Effector CD8-positive, alpha-beta T cell (primary cell): ENCODE measurements around the gene RMRP.

Source experiments
- DNase-seq: peaks from one replicate; lab custom pipeline; 2025; lab: John Stamatoyannopoulos, UW

Gene RMRP

DNA sequence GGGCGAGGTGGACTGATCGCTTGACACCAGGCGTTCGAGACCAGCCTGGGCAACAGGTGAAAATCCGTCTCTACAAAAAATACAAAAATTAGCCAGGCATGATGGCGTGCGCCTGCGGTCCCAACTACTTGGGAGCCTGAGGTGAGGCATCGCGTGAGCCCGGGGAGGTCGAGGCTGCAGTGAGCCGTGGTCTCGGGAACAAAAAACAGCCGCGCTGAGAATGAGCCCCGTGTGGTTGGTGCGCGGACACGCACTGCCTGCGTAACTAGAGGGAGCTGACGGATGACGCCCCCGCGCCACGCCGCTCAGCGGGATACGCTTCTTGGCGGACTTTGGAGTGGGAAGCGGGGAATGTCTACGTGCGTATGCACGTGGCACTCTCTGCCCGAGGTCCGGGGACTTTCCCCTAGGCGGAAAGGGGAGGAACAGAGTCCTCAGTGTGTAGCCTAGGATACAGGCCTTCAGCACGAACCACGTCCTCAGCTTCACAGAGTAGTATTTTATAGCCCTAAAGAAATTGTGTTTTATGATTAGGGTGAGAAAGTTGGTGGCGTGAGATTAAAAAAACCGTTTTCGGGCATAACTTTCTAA is at the start of gene RMRP:
Gene RMRP (minus strand): TSS at position 474 of the 591 bp plus-strand sequence.
- peak; percentile 87 for DNase-seq

DNA sequence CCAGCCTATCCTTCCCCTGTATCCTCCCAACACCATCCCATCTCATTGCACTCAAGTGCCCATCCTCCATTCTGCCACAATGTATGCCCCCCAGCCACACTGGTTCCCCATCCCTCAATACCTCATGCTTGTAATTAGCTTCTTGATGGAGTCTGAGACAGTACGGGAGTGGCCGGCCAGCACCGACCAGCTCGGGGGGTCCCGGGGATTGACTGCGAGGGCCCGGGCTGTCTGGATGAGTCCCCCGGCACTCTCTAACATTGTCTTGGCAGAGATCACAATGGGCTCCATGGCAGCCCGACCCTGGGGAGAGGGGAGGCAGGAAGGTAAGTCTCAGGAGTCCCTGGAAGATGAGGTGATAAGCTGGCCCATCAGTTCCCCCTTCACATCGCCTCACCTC is 49.1 kb upstream of the RMRP start:
- no peak for DNase-seq

DNA sequence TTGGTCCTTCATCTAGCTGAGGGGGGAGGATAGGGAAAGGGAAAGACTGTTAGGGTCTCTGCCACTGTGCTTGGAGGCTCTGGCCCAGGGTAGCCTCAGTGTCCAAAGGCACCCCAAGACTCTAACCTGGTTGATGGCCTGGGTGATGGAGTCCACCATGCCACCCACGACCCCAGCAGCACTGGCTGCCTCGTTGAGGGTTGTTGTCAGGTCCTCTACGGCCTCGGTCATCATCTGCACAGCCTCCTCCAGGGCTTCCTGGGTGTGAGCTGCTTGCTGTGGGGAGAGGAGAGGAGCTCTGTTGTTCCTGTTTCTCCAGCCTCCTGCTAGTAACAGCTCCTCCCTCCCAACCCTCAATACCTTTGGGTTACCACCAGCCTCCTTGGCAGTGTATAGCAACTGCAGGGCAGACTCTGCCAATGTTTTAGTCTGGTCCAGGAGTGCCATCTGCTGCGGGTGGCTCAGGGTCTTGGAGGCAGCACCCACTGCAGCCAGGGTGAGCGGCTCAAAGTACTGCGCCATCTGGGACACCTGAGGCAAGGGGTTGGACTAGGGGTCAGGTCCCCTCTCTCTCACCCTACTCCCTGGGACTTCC is 48.1 kb upstream of the RMRP start:
- DNase-seq: no peak

DNA sequence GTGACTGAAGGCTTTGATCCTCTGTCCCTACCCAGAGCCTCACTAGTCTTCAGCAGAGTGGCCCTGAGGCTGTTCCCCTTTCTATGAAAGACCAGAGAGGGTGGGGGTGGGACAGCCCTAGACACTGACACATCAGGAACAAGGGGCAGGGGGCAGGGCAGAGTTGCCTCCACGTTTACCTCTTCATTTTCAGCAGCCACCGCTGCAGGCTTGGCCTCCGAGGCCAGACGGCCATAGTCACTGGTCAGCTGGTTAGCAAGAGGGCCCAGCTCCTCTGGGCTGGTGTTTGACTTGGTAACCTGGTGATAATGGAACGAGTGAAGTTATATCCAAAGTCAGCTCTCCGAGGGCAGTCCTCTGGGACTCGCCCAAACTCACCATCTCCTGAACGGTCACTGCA is 47.6 kb upstream of the RMRP start:
- no peak for DNase-seq

DNA sequence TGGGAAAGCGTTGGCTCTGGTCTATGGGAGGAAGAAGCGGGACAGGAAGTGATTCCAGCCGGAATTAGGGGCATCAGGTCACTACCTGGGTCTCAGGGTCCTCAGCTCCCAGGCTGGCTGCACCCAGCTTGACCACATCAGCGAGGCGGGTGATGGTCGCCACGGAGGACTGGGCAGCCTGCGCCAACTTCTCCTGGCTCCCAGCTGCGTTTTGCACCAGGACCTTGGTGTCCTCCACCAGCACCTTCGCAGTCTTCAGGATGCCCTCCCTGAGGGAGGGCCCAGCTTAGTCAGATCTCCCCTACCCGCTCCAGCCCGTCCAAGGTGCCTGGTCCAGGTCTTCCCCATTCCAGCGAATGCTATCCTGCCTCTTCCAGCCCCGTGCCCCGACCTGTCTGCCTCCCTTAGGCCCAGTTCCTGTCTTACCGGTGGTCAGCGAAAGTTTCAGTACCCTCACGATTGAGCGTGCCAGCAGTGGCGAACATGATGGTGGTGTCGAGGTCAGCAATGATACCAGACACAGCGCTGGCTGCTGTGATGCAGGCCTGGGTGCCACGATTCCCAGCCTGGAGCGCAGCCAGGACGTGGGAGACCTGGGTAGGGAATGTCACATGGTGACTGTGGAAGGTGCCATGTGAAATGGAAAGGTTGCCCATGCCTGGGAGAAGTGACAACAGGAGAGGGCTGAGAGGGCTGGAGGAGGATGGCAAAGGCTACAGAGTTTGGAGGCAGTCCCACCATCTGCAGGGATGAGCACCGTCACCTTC is 46.3 kb upstream of the RMRP start:
- no peak for DNase-seq

DNA sequence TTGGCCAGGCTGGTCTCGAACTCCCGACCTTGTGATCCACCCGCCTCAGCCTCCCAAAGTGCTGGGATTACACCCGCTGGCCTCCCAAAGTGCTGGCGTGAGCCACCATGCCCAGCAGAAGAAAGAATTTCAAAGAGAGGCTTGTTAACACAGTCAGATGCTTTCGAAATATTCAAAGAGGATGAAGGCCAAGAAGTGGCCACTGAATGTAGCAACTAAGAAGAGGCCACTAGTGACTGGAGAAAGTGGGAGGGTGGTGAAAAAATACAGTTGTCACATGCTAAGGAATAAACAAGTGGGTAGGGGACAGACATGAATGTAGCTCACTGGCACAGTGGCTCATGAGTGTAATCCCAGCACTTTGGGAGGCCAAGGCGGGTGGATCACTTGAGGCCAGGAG is 44.9 kb upstream of the RMRP start:
- DNase-seq: no peak

DNA sequence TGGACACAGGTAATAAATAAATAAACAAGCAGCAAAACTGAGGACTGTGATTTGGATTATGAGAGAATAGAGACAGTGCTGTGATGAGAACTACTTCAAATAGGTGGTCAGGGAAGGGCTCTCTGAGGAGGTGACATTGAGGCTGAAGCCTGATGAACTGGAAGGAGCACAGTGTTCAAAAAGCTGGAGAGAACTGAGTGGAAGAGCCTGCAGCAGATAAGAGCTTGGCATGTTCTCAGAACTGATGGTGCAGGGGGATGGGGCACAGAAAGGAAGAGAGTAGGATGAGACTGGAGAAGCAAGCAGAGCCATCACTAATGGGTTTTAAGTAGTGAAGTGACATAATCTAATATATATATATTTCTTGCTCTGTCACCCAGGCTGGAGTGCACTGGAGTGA is 43.1 kb upstream of the RMRP start:
- no peak for DNase-seq

DNA sequence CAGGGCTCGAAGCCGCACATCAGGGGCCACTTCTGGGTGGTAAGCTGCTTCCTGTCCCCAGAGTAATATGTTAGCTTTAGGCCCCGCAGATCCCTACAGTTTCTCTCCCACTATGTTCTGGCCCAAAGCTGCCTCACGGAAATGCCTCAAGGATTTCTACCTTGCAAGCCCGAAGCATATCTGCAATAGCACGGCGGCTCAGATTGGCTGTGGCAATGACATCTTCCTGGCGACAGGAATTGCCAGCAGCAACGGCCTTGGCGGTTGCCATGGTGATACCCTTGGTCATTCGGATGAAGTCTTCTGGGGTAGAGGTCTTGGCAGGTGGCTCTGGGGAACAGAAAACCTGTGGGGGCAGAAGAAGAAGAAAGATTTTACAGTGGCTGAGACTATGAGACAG is 42.2 kb upstream of the RMRP start:
- no peak for DNase-seq

DNA sequence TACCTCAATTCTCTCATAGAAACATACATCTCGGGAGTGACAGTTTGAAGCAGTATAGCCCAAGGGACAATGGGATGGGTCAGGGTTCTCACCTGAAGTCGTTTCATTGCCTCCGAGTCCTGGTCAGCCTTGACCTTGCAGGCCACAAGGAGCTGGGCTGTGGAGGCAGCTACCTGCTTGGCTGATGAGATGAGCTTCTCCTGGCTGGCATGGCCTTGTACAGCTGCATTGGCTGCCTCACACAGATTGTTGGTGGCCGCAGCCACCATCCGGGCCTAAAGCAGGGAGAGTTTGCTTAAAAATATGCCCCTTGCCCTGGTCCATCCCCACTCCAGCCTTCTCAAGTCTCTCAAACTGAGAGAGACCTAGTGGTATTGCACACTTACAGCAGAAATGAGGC is 40.4 kb upstream of the RMRP start:
- no peak for DNase-seq

DNA sequence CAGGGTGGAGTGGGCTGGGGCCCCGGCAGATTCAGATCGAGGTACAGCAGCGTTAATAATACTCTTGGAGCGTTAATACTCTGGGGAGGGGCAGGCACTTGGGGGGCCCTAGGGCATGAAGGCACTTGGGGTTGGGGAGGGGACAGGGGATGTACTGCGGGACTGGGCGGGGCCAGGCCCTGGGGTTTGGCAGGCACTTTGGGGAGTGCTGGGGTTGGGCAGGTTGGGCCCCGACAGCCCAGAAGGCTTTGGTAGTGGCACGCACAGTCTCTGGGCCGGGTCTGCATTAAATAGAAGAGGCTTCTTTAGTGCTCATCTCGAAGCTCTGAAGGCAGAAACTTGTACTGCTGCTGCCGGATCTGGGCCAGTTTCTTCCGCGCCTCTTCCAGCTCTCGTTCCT is 39.7 kb upstream of the RMRP start:
- DNase-seq: no peak

DNA sequence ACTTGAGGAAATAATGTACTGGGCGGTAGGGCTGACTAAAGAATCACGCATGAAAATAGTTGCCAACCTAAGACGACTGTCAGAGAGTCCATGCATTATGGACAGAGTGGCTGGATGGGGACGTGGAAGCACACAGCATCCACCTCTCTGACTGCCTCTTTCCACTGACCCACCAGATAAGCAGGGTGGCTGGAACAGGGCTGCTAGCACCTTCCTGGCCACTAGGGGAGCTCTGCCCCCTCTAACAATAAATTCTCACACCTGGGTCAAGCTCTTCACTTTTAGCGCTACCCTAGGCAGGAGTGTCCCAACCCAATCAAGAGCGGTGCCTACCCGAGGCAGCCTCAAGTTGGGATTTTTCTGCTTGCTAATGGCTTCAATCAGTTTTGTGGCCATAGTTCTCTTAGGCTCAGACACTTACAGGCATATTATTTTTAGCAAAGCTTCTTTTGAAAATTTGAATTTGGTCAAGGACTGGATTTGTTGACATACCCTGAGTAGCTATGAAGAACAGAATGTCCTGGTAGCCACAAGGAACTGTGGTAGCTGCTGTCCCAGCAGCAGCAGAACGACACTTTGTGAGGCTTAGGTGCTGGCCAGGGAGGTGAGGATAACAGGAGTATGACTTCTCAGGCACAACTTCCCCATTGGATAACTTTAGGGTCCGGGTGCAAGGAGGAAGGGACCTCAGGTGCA is 38.8 kb upstream of the RMRP start:
- peak; percentile 35 for DNase-seq

DNA sequence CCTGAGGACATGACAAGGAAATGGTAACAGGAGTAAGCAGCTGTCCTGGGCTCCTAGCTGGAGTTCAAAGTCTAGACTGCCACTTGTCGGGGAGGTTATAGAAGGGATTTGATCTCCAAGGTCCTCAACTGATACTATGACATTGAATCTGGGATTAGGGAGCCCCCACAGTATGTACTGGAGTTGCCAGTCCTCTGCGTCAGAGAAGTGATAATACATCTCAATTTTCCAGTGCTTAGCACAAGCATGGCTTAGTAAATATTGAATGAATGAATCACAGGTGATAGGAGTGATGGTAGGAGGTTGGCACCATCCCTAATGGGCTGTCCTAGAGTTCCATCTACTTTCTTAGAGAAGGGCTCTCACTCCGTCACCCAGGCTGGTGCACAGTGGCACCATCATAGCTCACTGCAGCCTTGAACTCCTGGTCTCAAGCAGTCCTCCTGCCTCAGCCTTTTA is 38.2 kb upstream of the RMRP start:
- DNase-seq: no peak

DNA sequence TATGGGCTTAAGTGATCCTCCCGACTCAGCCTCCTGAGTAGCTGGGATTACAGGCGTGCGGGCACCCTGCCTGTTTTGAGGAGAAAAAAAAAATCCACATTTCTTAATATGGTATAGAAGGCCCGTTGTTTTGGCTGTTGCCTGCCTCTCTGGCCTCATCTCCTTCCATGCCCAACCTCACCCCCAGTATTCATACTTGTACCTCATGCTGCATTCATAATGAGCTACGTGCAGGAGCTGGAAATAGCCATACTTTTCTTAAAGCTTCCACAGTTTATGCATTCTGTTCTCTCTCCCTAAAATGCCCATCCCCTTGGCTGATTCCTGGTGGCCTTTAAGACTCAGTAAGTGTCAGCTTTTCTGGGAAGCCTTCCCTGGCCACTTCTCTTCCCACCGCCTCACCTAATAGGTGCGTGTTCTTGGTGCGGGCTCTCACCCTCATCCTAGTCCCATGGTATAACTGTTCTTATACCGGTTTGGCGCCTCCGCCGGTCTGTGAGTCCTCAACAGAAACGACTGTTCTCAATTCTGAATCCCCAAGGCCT is 34.0 kb upstream of the RMRP start:
- no peak for DNase-seq

DNA sequence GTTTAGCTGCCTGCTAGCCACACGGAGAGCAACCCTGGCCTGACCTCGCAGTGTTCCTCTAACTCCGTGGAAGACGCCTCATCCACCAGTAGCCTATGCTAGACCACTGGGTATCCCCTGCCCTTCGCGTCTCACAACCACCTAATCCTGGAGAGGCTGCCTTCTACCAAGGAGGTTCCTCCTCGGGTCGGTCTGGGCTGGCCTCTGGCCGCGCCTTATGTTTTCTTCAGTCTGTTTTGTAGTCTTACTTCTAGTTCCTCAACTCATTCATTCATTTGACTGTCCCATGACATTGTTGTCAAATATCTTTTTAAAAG is 33.5 kb upstream of the RMRP start:
- no peak for DNase-seq

DNA sequence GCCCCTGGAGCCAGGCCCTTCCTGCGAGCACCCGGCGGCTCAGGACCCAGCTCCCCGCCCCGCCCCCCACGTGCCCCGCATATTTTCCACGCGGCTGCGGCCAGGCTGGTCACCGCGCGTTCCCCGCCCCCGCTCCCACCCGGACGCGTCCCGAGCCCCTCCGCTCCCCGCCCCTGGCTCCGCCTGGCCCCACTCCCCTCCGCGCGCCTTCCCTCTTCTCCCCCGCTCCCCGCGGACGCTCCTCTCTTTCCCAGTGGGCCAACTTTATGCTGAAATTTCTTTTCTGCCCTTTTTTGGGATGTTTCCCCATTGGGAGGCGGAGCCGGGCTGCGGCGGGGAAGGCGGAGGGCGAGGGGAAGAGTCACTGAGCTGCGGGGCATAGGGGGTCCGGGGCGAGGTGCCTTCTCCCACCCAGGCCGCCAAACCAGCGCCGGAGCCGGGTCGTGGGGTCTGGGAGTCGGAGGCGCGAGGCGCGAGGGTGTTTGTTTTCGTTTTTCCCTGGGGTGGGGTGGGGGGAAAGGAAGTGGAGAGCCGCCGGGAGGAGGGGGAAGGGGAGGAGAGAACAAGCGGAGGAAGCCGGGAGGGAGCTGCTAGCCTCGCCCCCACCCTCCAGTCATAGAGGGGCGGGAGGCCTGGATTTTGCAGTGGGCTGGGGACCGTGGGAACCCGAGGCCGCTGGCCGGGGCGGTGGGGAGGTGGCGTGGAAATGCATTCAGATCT is 33.0 kb upstream of the RMRP start:
- peak; percentile 14 for DNase-seq

DNA sequence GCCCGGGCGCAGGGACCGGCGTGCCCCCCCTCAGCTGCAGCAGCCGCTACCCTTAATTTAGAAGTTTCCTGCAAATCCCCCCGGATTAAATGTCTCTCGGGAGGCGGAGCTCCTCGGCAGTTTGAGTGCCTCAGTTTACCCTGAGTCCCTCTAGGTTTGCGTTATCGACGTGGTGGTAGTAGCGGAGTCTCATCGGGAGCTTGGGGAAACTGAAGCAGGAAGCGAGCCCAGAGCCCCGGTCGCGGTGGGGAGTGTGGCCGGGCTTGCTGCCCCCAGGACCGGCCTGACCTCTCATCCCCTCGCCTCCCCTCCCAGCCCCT is 32.4 kb upstream of the RMRP start:
- no peak for DNase-seq

DNA sequence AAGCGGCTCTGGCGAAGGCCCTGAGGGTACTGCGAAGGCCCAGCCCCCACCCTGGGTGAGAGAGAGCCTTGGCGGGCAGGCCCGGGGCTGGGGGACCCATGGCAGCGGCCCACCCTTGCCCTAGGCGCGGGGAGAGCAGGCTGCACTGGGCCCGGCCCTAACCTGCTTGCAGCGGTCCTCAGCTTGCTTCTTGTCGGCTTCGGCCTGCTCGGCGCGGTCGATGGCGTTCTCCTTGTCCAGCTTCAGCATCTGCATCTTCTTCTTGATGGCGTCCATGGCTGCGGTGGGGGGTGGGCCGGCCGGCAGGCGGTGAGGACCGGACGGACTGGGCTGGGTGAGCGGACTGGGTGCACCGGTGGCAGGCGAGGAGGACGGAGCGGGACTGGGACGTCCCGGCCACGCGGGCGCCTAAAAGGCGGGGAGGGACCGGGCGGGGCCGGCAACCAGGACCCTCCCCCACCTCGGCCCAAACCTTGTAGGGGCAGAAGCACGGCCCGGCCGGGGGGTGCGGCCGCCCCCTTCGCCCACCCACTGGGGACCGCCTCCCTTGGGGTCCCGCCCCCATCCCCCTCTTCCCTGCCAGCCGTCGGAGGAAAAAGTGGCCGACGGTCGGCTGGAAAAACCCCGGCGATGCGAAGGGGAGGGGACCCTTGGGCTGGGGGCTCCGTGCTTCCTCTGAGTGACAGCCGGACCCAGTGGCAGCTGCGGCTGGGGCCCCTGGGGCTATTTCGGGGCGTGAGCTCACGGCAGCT is 31.9 kb upstream of the RMRP start, which contains the start of gene TPM2:
Gene TPM2 (minus strand): TSS at position 384 of the 752 bp plus-strand sequence. CDS start 108 bp downstream, at position 276.
- no peak for DNase-seq

DNA sequence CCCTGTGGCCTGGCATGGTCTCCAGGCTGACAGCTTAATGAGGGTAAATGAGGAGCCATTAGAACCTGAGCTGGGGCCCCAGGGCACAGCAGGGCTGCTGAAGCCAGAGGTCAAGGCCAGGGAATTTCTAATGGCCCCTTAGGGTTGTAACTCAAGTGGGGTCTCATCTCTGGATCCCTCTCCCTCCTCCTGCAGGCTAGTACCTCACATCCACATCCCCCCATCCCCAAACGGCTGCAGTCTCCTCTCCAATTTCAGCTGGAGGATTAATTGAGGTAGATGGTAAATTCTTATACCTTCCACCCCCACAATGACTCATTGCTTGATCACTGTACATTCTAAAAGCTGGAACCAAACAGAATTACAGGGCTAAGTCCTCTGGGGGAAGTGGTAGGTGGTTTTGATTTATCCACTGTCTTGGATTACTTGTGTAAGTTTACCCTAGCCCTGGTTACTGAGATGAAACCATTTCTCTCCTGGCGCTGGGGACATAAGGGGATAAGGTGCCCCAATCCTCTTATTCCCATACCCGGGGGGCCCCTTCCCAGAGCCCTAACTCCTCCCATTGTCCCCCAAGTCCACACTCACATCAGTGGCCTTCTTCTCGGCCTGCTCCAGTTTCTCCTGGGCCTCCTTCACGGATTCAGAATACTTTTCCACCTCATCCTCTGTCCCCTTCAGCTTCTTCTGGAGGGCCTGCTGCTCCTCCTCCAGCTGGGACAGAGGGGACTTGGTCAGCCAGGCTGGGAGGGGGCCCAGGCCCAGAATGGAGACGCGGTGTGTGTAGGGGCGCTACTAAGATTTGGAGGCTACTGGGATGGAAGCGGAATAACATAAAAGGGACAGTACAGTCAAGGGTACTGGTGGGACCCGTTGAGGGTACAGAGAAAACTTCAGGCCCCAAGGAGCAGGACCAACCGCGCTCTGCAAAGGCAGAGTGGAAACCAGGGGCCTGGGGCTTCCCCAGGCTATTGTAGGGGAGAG is 31.0 kb upstream of the RMRP start:
- no peak for DNase-seq

DNA sequence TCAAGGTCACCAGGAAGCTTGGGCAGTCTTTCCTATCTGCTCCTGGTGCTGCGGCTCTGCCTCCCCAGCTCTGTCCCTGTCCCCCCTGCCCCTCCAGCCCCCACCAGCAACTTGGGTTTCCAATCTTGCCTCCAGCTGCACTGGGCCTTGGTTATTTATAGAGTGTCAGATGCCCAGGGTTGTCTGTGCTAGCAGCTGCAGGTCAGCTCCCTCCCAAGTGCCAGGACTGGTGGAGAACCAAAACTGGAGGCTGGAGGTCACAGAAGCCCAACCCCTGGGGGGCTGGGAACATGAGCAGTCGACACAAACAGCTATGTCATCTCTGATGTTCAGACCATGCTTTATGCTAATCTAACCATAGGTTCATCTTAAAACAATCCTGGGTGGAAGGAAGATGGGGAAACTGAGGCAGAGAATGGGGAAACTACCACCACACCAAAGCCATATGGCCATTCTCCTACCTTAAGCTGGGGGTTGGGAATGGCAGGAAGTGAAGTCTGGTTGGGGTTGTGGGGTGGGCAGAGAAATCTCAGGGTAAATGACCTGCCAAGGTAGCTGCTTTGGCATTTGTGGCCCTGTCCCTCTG is 30.2 kb upstream of the RMRP start:
- DNase-seq: no peak

DNA sequence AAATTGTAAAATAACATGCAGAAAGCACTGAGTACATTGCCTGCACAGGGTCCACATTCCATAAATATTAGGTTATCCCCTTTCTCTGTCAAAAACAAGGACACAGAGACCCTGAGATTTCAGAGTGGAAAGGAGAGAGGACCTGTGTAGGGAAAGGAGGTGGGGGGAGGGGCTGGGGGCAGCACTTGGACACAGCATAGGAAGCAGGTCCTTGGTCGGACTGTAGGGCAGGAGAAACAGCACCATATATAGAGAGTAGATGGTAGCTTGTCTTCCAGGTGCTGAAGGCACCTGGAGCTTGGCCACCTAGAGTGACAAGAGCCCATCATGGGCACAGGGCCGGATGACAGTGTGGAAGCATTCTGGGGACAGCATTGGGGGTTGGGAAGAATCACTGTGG is 29.5 kb upstream of the RMRP start:
- DNase-seq: no peak
